Measurements from ENCODE around the gene PCNT. TPM values are rescaled to one million over a fixed set of nuclear protein-coding genes. Genes with fewer than 3 reads are reported as not detected.

PCNT gene
- 26.3 and 26.4 TPM in 2 replicates for total RNA-seq

GRCh38 chr21:46323710-46324389 is at the start of gene PCNT, which contains the start of gene C21orf58:
Gene PCNT (plus strand): TSS chr21:46324156. CDS start chr21:46324229, 73 bp downstream.
Gene C21orf58 (minus strand): TSS chr21:46323870. CDS start chr21:46322738, 1,132 bp downstream.

DNA sequence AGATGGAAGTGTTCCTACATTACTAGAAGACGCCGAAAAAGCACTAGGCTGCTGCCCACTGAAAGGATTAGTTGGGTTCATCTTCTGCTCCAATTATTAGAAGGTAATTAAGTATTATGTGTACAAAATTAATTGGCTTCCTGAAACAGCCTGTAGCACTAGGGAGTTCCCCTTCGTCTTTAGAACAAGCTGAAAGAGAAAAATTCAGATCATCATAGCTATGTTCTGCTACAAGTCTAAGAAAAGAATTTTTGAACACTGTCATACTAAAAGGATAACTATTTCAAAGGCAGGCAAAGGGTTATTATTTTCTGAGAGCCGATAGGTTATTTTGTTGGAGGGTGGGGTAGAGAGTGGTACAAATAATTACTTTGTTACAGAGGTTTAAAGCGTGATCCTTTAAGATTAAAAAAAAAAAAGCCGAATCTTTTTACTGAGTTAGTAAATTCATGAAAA is 38.7 kb upstream of the PCNT start, which contains the start of gene MCM3AP:
Gene MCM3AP, minus strand, starts transcription at position 406 of the 456 bp plus-strand sequence. Its CDS starts 325 bp downstream, at position 81.

DNA sequence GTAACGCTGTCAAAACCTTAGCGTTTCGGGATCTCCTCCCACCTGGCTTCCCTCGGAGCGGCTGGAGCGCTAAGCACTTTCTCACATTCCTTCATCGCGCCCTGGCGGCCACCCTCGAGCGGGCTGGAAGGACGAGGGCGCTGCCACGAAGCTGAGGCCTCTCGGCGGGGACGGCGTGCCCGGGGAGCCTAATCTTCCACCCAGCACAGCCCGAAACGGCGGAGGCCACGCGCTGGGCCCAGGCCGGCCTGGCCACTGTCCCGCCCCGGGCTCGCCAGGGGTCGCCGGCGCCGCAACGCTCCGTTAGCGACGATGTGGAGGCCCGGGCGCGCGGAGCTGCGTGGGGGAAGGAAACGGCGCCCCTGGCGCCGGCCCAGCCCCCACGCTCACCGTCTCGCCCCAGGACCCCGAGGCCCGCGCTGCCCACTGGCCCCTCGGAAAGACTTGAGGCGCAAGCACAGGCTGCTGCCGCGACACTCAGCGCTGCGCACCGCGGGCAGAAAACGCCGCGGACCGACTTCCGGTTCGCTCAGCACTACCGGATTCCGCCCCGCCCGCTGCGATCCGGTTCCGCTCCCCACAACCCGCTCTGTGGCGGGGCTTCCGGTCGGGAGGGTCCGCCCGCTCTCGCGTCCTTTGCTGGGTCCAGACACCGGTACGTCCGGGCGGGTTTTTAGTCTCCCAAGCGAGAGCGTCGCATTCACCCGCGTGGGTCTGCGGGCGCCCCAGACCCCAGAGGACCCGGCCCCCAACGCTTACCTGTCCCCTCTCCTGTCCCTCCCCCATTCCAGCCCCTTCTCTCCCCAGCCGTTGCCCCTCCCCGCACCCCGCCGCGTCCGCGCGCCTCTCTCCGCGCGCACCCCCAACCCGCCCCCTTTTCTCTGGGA is 38.0 kb upstream of the PCNT start, which contains the start of gene YBEY:
Gene YBEY, plus strand, starts transcription at position 582 of the 887 bp plus-strand sequence. CDS start 572 bp downstream, outside the sequence.

GRCh38 chr21:46458315-46459023 is 134.5 kb downstream of the PCNT start, which contains the start of gene DIP2A:
Gene DIP2A (plus strand): TSS chr21:46458891. CDS start chr21:46459132, 241 bp downstream.

Other genes with a start within 250 kb of the PCNT start
- 1,217 and 1,284 TPM in 2 replicates for gene COL6A2, start 226.0 kb upstream of the PCNT start, total RNA-seq
- 0.13 TPM in 1 of 2 replicates, not detected in the other for gene FTCD, start 168.6 kb upstream of the PCNT start, total RNA-seq
- 3.8 and 4.7 TPM in 2 replicates for gene SPATC1L, start 139.7 kb upstream of the PCNT start, total RNA-seq
- 74.1 and 114 TPM in 2 replicates for gene LSS, start 95.4 kb upstream of the PCNT start, total RNA-seq
- gene MCM3AP, start 38.5 kb upstream of the PCNT start, total RNA-seq, result 78.2 and 83.1 TPM in 2 replicates
- gene YBEY, start 37.8 kb upstream of the PCNT start, total RNA-seq, result 11.5 and 14.7 TPM in 2 replicates
- 3.4 and 6.2 TPM in 2 replicates for gene C21orf58, start 286 bp upstream of the PCNT start, total RNA-seq
- 21.5 and 25.0 TPM in 2 replicates for gene DIP2A, start 134.7 kb downstream of the PCNT start, total RNA-seq